Ishikawa (cell line): ENCODE results near the gene C1GALT1.

ENCODE experiments used
- CEBPB ChIP-seq: IDR thresholded peaks from 2 replicates; pipeline ENCODE4 v1.6.1; 2012
- CREB1 ChIP-seq: IDR thresholded peaks from 2 replicates; pipeline ENCODE4 v1.6.1; 2012; ENCODE audit warnings: low read depth
- EGR1 ChIP-seq: IDR thresholded peaks from 2 replicates; pipeline ENCODE4 v1.6.1; 2012
- EP300 ChIP-seq: IDR thresholded peaks from 2 replicates; pipeline ENCODE4 v1.6.1; 2012; ENCODE audit warnings: borderline replicate concordance
- FOXM1 ChIP-seq: IDR thresholded peaks from 2 replicates; pipeline ENCODE4 v1.6.1; 2012; ENCODE audit warnings: low read depth, borderline replicate concordance
- MAX ChIP-seq: IDR thresholded peaks from 2 replicates; pipeline ENCODE4 v1.6.1; 2012
- NFIC ChIP-seq: IDR thresholded peaks from 2 replicates; pipeline ENCODE4 v1.6.1; 2012
- RAD21 ChIP-seq: IDR thresholded peaks from 2 replicates; pipeline ENCODE4 v1.6.1; 2012; ENCODE audit warnings: low read depth
- TAF1 ChIP-seq: IDR thresholded peaks from 2 replicates; pipeline ENCODE4 v1.6.1; 2012; ENCODE audit warnings: low read depth, mild to moderate bottlenecking
- TCF12 ChIP-seq: IDR thresholded peaks from 2 replicates; pipeline ENCODE4 v1.6.1; 2012; ENCODE audit warnings: low read depth
- TEAD4 ChIP-seq: IDR thresholded peaks from 2 replicates; pipeline ENCODE4 v1.6.1; 2012
- YY1 ChIP-seq: IDR thresholded peaks from 2 replicates; pipeline ENCODE4 v1.6.1; 2012; ENCODE audit warnings: low read depth
- ZBTB7A ChIP-seq: IDR thresholded peaks from 2 replicates; pipeline ENCODE4 v1.6.1; 2012; ENCODE audit warnings: low read depth
- TF ChIP-seq, protein P1 (sequence below): IDR thresholded peaks from 2 replicates; pipeline ENCODE4 v1.6.1; 2012
- TF ChIP-seq, protein P2 (sequence below): IDR thresholded peaks from 2 replicates; pipeline ENCODE4 v1.6.1; 2012; ENCODE audit warnings: low read depth, mild to moderate bottlenecking

The C1GALT1 gene

GRCh38 chr7:7242899-7243298 lies 60.6 kb downstream of the C1GALT1 start:
- TF ChIP-seq TAF1, result no peak
- TF ChIP-seq NFIC, result no peak
- no peak for TF ChIP-seq RAD21
- TF ChIP-seq EGR1, result no peak
- TF ChIP-seq FOXM1, result no peak
- TF ChIP-seq ZBTB7A, result no peak
- TF ChIP-seq, protein P1, sequence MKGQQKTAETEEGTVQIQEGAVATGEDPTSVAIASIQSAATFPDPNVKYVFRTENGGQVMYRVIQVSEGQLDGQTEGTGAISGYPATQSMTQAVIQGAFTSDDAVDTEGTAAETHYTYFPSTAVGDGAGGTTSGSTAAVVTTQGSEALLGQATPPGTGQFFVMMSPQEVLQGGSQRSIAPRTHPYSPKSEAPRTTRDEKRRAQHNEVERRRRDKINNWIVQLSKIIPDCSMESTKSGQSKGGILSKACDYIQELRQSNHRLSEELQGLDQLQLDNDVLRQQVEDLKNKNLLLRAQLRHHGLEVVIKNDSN, result no peak
- TF ChIP-seq, protein P2, sequence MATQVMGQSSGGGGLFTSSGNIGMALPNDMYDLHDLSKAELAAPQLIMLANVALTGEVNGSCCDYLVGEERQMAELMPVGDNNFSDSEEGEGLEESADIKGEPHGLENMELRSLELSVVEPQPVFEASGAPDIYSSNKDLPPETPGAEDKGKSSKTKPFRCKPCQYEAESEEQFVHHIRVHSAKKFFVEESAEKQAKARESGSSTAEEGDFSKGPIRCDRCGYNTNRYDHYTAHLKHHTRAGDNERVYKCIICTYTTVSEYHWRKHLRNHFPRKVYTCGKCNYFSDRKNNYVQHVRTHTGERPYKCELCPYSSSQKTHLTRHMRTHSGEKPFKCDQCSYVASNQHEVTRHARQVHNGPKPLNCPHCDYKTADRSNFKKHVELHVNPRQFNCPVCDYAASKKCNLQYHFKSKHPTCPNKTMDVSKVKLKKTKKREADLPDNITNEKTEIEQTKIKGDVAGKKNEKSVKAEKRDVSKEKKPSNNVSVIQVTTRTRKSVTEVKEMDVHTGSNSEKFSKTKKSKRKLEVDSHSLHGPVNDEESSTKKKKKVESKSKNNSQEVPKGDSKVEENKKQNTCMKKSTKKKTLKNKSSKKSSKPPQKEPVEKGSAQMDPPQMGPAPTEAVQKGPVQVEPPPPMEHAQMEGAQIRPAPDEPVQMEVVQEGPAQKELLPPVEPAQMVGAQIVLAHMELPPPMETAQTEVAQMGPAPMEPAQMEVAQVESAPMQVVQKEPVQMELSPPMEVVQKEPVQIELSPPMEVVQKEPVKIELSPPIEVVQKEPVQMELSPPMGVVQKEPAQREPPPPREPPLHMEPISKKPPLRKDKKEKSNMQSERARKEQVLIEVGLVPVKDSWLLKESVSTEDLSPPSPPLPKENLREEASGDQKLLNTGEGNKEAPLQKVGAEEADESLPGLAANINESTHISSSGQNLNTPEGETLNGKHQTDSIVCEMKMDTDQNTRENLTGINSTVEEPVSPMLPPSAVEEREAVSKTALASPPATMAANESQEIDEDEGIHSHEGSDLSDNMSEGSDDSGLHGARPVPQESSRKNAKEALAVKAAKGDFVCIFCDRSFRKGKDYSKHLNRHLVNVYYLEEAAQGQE, result no peak
- no peak for TF ChIP-seq CREB1
- TF ChIP-seq CEBPB, result no peak
- no peak for TF ChIP-seq YY1
- no peak for TF ChIP-seq TEAD4
- no peak for TF ChIP-seq EP300
- no peak for TF ChIP-seq TCF12
- no peak for TF ChIP-seq MAX

GRCh38 chr7:7246223-7246622 lies 63.9 kb downstream of the C1GALT1 start:
- TF ChIP-seq TCF12 (no peak), MAX (no peak), EP300 (no peak), FOXM1 (no peak), CREB1 (no peak), NFIC (no peak), RAD21 (no peak), TAF1 (no peak)
- TF ChIP-seq, protein P1, result no peak
- TF ChIP-seq, protein P2, result no peak

DNA sequence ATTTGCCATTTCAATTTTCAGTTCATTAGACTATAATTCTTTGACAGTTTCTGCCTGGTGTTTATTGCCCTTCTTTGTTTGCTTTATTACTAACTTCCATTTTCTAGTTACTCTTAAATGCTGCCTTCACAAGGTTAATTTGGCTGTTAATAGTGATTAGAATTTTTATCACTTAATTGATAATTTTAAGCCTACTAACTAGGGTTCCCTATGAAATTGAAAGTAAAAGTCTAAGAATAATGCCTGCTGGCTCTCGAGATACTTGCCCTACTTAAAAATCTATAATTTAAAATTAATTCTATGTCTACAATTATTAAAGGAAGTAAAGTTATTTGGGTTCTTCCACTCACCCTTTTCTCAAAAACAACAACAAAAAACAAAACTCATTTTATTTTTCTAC lies 65.3 kb downstream of the C1GALT1 start:
- no peak for TF ChIP-seq TEAD4
- TF ChIP-seq CREB1, result no peak
- no peak for TF ChIP-seq NFIC

DNA sequence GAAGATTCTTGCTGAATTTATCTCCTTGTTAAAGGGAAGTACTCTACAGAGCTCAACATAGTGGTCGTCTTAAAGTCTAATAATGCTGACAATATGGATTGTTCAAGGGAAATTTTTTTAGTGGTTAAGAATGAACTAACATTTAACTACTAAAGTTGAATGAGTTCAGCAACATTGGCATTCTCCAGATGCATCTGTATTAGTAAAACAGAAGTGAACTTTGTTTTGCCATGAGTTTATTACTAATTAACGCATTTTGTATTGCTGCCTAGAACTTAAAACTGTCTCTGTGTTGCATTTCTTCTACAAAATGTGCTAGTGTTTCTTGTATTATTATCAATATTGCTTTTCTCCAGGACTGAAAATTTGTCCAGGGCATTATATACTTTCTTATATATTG lies 67.5 kb downstream of the C1GALT1 start:
- TF ChIP-seq YY1 (no peak), FOXM1 (no peak), TAF1 (no peak), ZBTB7A (no peak), MAX (no peak), TEAD4 (no peak), TCF12 (no peak)
- TF ChIP-seq, protein P1, result no peak
- TF ChIP-seq, protein P2, result no peak

DNA sequence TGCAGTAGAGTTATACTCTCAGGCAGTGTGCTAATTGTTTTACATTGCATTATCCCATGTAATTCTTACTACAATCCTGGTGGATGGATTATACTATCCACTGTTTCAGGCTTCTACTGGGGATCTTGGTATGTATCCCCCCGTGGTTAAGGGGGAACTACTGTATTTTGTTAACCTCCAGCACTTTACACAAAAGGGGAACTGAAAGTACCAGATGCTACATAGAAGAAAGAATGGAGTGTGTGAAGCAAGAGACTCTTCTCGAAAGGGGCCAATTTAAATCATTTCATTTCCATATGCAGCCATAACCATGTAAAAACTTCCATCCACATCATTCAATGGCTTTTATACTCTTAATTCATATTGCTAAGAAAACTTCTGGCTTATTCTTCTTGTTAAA lies 69.4 kb downstream of the C1GALT1 start:
- TF ChIP-seq EGR1 (no peak), CREB1 (no peak), CEBPB (no peak), NFIC (no peak)
